ENCODE measurements around the gene TAF1C. TPM values are rescaled to one million over a fixed set of nuclear protein-coding genes. Genes with fewer than 3 reads are reported as not detected.

Gene TAF1C
- total RNA-seq, 1 experiment from 2014 or later = 31.9 TPM

DNA sequence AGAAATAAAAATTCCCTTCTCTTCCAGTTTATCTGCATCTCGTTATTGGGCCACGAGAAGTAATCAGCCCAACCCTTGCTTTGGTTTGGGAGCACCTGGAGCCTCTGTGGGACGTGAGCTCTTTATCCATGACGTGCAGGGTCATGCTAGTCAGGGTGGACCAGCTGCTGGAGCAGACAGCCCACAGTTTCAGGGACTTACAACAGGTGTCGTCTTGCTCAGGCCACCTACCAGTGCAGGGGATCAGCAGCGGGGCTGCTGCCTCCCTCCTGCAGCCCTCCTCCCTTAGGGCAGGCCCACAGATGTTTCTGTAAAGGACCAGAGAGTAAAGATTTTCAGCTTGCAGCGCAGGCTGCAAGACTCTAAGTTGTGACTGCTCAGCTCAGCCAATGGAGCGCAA, 21.0 kb upstream of the TAF1C start:
- POLR2A ChIA-PET = no interaction called here

DNA sequence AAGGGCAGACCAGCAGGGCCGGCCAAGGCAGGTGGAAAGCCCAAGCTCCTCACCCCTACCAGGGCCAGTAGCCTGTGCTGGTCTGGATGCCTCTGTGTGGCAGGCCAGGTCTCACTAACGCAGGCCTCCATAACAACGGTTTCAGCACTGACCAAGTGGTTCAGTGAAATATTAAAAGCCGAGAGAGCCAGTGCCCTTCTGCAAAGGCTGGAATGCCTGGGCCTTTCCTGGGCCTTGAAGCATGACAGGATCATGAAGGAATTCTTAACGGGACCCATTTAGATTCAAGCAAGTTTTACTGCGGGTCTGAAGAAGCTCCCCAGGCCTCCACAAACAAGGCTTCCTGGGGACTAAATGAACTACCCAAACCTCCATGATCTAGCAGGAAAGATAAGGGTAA, 20.4 kb upstream of the TAF1C start:
- no peaks in the 10 kb centered on the region for H3K9me3 ChIP-seq (ENCODE audit: control insufficient read depth, insufficient read depth, low read depth, low read length)
- no peak overlapping the region for H3K27ac ChIP-seq (ENCODE audit: low read length)
- no peak for TF ChIP-seq SIN3A (IDR thresholded peaks at IDR 0.05; ENCODE audit: borderline replicate concordance, insufficient read depth, low read depth, low read length)
- no peak for TF ChIP-seq REST (IDR thresholded peaks at IDR 0.05; ENCODE audit: insufficient read depth in 1 of 2, low read depth in 2 of 2, low read length in 1 of 2)
- TF ChIP-seq TCF7L2 (IDR thresholded peaks at IDR 0.05; ENCODE audit: low read depth, low read length) = no peak
- no peak for TF ChIP-seq POLR2AphosphoS5 (IDR thresholded peaks at IDR 0.05; ENCODE audit: low read depth, low read length)
- TF ChIP-seq, protein P1, sequence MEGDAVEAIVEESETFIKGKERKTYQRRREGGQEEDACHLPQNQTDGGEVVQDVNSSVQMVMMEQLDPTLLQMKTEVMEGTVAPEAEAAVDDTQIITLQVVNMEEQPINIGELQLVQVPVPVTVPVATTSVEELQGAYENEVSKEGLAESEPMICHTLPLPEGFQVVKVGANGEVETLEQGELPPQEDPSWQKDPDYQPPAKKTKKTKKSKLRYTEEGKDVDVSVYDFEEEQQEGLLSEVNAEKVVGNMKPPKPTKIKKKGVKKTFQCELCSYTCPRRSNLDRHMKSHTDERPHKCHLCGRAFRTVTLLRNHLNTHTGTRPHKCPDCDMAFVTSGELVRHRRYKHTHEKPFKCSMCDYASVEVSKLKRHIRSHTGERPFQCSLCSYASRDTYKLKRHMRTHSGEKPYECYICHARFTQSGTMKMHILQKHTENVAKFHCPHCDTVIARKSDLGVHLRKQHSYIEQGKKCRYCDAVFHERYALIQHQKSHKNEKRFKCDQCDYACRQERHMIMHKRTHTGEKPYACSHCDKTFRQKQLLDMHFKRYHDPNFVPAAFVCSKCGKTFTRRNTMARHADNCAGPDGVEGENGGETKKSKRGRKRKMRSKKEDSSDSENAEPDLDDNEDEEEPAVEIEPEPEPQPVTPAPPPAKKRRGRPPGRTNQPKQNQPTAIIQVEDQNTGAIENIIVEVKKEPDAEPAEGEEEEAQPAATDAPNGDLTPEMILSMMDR (IDR thresholded peaks at IDR 0.05) = no peak
- H3K4me3 ChIP-seq (ENCODE audit: low read depth in 2 of 2, low read length in 2 of 2) = no peak overlapping the region
- no peaks in the 10 kb centered on the region for H3K27me3 ChIP-seq (ENCODE audit: control insufficient read depth, insufficient read depth, low read length)
- DNase-seq (ENCODE audit: low read depth, low spot score) (no peak), ATAC-seq (no peak)
- ChIA-PET POLR2A (no interaction called here), CTCF (no interaction called here)
- no peaks in the 10 kb centered on the region for H3K4me1 ChIP-seq (ENCODE audit: control insufficient read depth, insufficient read depth, low read length)
- BruUV-seq (replicated peaks) = no TSS peak
- no peaks in the 10 kb centered on the region for H3K36me3 ChIP-seq (ENCODE audit: control insufficient read depth, insufficient read depth, low read length)
- intact Hi-C loops (cut with micrococcal nuclease; ENCODE audit: unreplicated experiment) (no loop called here), in situ Hi-C loops (cut with HindIII; ENCODE audit: low pct_unique_long_range_greater_than_20kb, low sequenced_read_pairs) (no loop called here)

More for the DNA sequence above, 21.0 kb upstream of the TAF1C start:
- intact Hi-C loops (cut with micrococcal nuclease; ENCODE audit: unreplicated experiment) = no loop called here
- in situ Hi-C loops (cut with HindIII; ENCODE audit: low pct_unique_long_range_greater_than_20kb, low sequenced_read_pairs) = no loop called here
- no peaks in the 10 kb centered on the region for H3K9me3 ChIP-seq (ENCODE audit: control insufficient read depth, insufficient read depth, low read depth, low read length)
- no peak overlapping the region for H3K27ac ChIP-seq (ENCODE audit: low read length)
- DNase-seq (ENCODE audit: low read depth, low spot score) (no peak), ATAC-seq (no peak)
- no peak overlapping the region for H3K4me3 ChIP-seq (ENCODE audit: low read depth in 2 of 2, low read length in 2 of 2)
- no TSS peak for BruUV-seq (replicated peaks)
- TF ChIP-seq, protein P1 (IDR thresholded peaks at IDR 0.05) = no peak
- TF ChIP-seq SIN3A (IDR thresholded peaks at IDR 0.05; ENCODE audit: borderline replicate concordance, insufficient read depth, low read depth, low read length) = no peak
- no peak for TF ChIP-seq REST (IDR thresholded peaks at IDR 0.05; ENCODE audit: insufficient read depth in 1 of 2, low read depth in 2 of 2, low read length in 1 of 2)
- no peak for TF ChIP-seq TCF7L2 (IDR thresholded peaks at IDR 0.05; ENCODE audit: low read depth, low read length)
- TF ChIP-seq POLR2AphosphoS5 (IDR thresholded peaks at IDR 0.05; ENCODE audit: low read depth, low read length) = no peak
- no peaks in the 10 kb centered on the region for H3K36me3 ChIP-seq (ENCODE audit: control insufficient read depth, insufficient read depth, low read length)
- H3K27me3 ChIP-seq (ENCODE audit: control insufficient read depth, insufficient read depth, low read length) = no peaks in the 10 kb centered on the region
- CTCF ChIA-PET = no interaction called here
- H3K4me1 ChIP-seq (ENCODE audit: control insufficient read depth, insufficient read depth, low read length) = no peaks in the 10 kb centered on the region
